Measurements from ENCODE around the gene PTCD2.
"Not testable (repeated sequence)": the region's sequence is repeated elsewhere in the genome, so short reads cannot be mapped to it uniquely, and the experiment has no call there.

Gene PTCD2

DNA sequence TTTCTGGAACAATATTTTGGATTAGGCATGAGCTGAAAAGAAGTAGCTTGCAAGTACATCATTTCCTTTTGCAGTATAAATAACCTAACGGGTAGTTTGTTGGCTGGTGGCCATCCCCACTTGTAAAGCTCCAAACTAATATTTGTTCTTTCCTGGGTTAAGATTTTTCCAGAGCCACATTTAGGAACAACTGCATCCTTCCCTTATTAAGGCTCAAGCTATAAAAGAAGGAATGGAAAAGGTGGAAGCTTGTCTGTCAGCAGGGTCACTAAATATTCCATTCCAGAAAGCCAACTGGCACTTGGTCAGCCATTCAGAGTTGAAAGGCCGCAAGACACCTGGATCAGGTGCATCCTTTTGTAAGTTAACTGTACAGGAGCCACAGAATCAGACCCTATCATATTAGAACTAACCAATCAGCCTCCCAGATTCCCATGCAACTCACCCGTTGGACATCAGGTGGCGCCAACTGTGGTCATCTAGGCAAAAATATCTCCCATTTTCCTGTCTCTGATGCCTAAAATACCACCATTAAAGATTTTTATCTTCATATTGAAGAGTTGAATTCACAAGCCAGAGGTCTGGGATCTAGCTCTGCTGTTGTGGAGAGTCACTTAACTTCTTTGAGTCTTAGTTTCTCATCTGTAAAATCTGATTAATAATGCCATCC is 82.9 kb downstream of the PTCD2 start:
- TF ChIP-seq JUND (IDR thresholded peaks at IDR 0.05; ENCODE audit: low read depth): no peak
- in situ Hi-C loops (cut with HindIII; ENCODE audit: low pct_unique_long_range_greater_than_20kb, low sequenced_read_pairs): no loop called here
- peak in 1 of 2 experiments; percentile 26 for DNase-seq (ENCODE audit: low read depth in 1 of 2, low spot score in 1 of 2)

DNA sequence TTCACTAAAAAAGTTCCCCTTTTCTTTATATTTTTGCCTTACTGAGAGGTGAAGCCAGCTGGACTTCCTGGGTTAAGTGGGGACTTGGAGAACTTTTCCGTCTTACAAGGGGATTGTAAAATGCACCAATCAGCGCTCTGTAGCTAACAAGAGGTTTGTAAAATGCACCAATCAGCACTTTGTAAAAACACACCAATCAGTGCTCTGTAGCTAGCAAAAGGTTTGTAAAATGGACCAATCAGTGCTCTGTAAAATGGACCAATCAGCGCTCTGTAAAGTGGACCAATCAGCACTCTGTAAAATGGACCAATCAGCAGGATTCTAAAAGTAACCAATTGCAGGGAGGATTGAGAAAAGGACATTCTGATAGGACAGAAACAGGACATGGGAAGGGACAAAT is 84.6 kb downstream of the PTCD2 start:
- DNase-seq (ENCODE audit: low read depth in 1 of 2, low spot score in 1 of 2); in situ Hi-C loops (cut with HindIII; ENCODE audit: low pct_unique_long_range_greater_than_20kb, low sequenced_read_pairs): not testable (repeated sequence)

DNA sequence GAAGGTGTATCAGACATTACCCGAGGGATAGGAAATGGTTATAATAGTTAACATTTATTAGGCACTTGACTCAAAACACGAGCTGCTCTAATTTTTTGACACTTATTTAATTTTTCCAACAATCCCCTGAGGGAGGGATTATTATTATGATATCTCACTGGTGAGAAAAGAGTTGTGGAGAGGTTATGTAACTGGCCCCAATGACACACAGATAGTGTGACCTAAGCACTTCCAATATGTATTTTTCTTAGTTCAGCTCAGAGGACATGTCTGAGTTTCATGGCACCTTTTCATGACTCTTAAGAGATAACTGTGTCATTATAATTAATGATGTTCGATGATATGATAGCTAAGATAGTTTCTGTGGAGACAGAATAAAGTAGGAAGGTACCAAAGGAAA is 86.9 kb downstream of the PTCD2 start:
- DNase-seq (ENCODE audit: low read depth in 1 of 2, low spot score in 1 of 2): no peak
- TF ChIP-seq JUND (IDR thresholded peaks at IDR 0.05; ENCODE audit: low read depth): no peak
- in situ Hi-C loops (cut with HindIII; ENCODE audit: low pct_unique_long_range_greater_than_20kb, low sequenced_read_pairs): no loop called here

DNA sequence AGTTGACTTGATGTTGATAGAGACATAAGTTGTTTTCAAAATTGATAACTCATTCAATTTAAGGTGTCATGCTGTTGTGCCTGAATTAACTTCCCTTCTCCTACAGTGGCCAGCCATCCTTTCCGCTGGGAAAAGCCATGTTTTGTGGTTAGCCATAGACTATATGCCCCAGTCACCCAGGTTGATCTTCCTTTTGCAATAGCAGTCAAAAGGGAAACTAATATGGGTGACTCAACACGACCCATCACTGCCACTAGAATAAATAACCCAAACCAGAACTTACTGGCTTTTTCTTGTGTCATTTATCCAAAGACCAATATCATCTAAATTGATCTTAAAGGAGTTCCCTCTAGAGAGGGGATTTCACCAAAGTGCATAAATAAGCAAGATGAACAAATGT is 87.4 kb downstream of the PTCD2 start:
- in situ Hi-C loops (cut with HindIII; ENCODE audit: low pct_unique_long_range_greater_than_20kb, low sequenced_read_pairs): no loop called here
- no peak for DNase-seq (ENCODE audit: low read depth in 1 of 2, low spot score in 1 of 2)
- TF ChIP-seq JUND (IDR thresholded peaks at IDR 0.05; ENCODE audit: low read depth): no peak

DNA sequence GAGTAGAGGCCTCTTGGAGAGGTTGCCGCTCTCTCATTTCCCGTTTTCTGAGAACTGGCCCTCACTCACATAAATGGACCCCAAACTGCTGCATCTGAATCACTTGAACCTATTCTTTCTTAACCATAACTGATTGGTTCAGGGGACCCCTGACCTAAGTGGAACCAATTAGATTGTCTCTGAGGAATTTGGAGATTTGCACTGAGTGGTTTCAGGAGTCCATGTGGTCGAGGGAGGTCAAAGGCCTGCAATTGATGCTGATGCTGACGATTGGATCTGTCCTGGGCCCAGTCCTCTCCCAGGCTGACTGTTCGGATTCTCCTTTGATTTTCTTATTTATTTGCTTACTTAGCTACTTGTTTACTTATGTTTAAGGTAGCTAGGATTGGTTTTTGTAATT is 88.0 kb downstream of the PTCD2 start:
- no peak for TF ChIP-seq JUND (IDR thresholded peaks at IDR 0.05; ENCODE audit: low read depth)
- in situ Hi-C loops (cut with HindIII; ENCODE audit: low pct_unique_long_range_greater_than_20kb, low sequenced_read_pairs): no loop called here
- no peak for DNase-seq (ENCODE audit: low read depth in 1 of 2, low spot score in 1 of 2)

DNA sequence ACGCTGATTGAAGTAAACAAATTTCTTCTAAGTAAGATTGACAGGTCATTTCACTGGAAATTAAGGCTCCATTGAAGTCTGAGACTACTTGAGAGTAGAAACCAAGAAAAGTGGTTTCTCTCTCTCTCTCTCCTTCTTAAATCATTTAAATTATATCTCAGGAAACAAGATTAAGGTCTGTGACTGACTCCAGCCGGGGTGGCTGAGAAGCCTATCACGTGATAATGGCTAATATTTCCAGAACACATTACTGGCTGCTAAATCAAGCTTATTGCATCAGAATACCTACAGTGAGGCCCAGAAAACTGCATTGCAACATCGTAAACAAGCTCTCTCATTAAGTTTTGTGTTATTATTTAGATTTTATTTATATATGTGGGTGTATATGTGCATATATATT is 88.4 kb downstream of the PTCD2 start:
- in situ Hi-C loops (cut with HindIII; ENCODE audit: low pct_unique_long_range_greater_than_20kb, low sequenced_read_pairs): no loop called here
- no peak for TF ChIP-seq JUND (IDR thresholded peaks at IDR 0.05; ENCODE audit: low read depth)
- no peak for DNase-seq (ENCODE audit: low read depth in 1 of 2, low spot score in 1 of 2)

DNA sequence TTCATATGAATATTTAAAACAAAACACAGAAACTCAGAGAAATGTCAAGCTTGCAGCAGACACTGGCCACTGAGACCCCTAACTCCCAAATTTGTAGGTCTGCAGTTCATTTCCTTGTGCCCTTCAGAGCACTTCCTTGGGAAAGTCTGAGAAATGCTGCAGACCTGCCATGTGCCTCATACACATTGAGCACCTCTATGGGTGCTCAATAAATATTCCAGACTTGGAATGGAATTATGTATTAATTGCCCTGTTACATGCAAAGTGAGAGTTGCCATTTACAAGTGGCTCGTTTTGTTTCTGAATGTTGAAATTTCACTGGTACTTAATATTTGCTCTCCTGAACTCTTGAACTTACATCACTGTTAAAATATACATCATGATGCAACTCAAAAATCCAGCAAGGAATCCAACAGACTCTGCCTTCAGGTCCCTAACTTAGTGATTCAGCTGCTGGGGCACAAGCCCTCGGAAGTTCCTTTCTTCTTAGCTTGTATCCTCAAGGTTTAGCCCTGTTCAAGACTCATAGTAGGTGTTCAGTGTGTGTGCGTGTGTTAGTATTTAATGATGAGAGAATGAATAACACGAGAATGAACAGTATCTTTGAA is 90.6 kb downstream of the PTCD2 start:
- TF ChIP-seq JUND (IDR thresholded peaks at IDR 0.05; ENCODE audit: low read depth): no peak
- DNase-seq (ENCODE audit: low read depth in 1 of 2, low spot score in 1 of 2): no peak
- in situ Hi-C loops (cut with HindIII; ENCODE audit: low pct_unique_long_range_greater_than_20kb, low sequenced_read_pairs): no loop called here

DNA sequence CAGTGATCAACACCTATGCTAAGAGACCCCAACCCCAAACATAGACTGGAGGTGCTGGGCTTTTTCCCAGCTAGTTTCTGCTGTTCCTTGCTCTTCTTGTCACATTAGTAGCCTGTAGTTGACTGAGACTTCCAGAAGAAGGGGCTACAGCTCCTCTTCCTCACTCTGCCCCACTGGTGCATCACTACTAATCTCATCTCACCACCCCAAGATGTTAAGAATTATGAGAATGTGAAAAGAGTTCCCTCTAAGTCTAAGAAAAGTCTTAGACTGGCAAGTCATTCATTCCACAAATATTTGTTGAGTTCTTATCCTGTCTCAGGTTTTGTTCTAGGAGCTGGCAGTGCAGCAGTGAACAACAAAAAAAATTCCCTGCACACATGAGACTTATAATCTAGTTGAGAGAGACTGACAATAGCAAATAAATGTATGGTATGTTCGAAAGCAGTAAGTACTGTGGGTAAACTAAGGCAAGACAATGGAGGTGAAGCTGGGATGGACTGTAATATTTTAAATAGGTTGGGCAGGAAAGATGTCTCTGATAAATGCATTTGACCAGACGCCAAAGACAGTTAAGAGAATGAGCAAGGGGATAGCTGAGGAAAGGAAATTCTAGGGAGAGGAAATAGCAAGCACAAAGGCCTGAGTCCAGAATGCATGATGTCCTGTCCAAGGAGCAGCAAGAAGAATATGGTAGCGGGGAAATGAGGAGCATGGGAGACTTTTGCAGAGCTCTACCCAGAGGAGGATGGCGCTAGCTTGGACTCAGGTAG is 92.3 kb downstream of the PTCD2 start:
- in situ Hi-C loops (cut with HindIII; ENCODE audit: low pct_unique_long_range_greater_than_20kb, low sequenced_read_pairs): no loop called here
- no peak for TF ChIP-seq JUND (IDR thresholded peaks at IDR 0.05; ENCODE audit: low read depth)

DNA sequence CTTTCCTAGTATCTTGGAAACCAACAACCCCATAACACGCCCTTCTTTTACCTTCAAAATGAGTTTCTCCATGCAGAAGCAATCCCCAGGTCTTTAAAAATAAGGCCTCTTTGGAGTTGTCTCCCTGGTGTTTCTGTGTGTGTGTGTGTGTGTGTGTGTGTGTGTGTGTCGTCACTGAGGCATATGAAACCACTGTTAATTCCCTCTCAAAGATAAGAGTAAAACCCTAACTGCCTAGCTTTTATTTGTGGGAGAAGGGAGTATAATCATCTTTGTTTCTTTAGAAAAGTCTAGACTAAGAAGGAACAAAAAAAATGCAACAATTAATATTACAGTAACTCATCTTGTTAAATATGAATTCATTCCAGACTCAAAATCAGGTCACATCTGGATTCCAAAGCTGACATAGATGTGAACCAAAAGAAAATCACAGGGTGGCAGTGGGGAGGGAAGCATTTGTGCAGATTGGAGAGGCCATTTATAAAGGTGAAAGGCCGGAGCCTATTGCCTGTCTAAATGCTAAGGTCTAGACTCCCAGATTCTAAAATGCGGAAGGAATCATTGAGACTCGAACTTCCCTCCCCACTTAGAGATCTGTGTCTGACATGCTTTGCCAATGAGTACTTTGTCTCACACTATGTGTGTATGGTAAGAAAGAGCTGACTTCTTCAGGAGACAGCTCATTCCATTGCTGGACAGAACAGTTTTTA is 95.6 kb downstream of the PTCD2 start:
- in situ Hi-C loops (cut with HindIII; ENCODE audit: low pct_unique_long_range_greater_than_20kb, low sequenced_read_pairs): no loop called here

More for the DNA sequence above, 92.3 kb downstream of the PTCD2 start:
- DNase-seq (ENCODE audit: low read depth in 1 of 2, low spot score in 1 of 2): peak in 1 of 2 experiments; percentile 48

DNA sequence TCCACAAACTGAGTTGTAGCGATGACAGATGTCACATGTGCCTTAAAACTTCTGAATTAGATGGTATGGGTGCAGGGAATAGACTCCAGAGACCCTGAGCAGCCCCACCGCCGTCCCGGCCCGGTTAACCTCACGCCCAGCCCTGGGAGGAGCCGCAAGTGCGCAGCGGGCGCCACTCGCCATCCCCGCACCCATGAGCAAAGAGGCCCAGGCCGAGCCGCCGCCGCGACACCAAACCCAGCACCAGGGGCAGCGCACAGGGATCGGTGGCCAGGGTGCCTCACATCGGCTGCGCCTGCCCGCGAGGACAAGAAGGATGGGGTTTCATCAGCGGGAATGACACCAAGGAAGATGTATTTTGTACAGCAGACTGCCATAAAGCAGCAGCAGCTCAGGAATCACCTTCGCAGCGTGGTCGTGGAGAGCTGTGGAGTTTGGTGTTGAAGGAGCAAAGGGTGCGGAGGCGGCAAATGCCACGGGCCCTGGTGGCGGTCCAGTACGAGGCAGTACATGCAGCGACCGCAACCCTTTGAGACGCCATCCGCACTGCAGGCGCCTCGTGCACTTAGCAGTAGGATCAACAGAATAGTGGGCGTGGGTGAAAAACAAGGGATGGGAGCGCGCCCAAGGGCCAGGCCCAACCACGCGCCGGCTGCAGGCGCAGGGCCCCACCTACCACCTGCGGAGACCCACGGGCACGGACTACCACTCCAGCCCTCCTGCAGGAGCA is 97.3 kb downstream of the PTCD2 start:
- DNase-seq (ENCODE audit: low read depth in 1 of 2, low spot score in 1 of 2): no peak
- TF ChIP-seq JUND (IDR thresholded peaks at IDR 0.05; ENCODE audit: low read depth): no peak
- in situ Hi-C loops (cut with HindIII; ENCODE audit: low pct_unique_long_range_greater_than_20kb, low sequenced_read_pairs): no loop called here

More for the DNA sequence above, 95.6 kb downstream of the PTCD2 start:
- TF ChIP-seq JUND (IDR thresholded peaks at IDR 0.05; ENCODE audit: low read depth): no peak
- no peak for DNase-seq (ENCODE audit: low read depth in 1 of 2, low spot score in 1 of 2)

Data from T47D (cell line).